IPS DF 4.7 (cell line): ENCODE results near the gene PPM1K.
"Not testable (repeated sequence)": the region's sequence is repeated elsewhere in the genome, so short reads cannot be mapped to it uniquely, and the experiment has no call there.

Experiments
- DNase-seq: peaks from one replicate; pipeline ENCODE4 v3.0.0-alpha.2; 2013; ENCODE audit warnings: low spot score; ENCODE audit errors: extremely low read depth

The PPM1K gene

GRCh38 chr4:88284439-88285234 is at the start of gene PPM1K:
Gene PPM1K (minus strand): TSS chr4:88284561. CDS start chr4:88278583, 5,978 bp downstream.
- DNase-seq = peak; percentile 78

GRCh38 chr4:88333741-88334405 is 49.5 kb upstream of the PPM1K start:
- no peak for DNase-seq

GRCh38 chr4:88327665-88328064 is 43.3 kb upstream of the PPM1K start:
- DNase-seq = no peak

GRCh38 chr4:88320780-88321373 is 36.5 kb upstream of the PPM1K start:
- no peak for DNase-seq

GRCh38 chr4:88320224-88320779 is 35.9 kb upstream of the PPM1K start:
- no peak for DNase-seq

- no peak for DNase-seq
These were observed 34.5 kb upstream of the PPM1K start for GRCh38 chr4:88318751-88319350.

- DNase-seq = no peak
These were observed 31.2 kb upstream of the PPM1K start for GRCh38 chr4:88315460-88316017.

- not testable (repeated sequence) for DNase-seq
These were observed 28.8 kb upstream of the PPM1K start for GRCh38 chr4:88313088-88313624.

- no peak for DNase-seq
These were observed 24.2 kb upstream of the PPM1K start for GRCh38 chr4:88308587-88308986.

- DNase-seq = no peak
These were observed 13.5 kb upstream of the PPM1K start for GRCh38 chr4:88297725-88298454.

GRCh38 chr4:88297212-88297516 is 12.8 kb upstream of the PPM1K start:
- DNase-seq = no peak

- no peak for DNase-seq
These were observed 12.3 kb upstream of the PPM1K start for GRCh38 chr4:88296413-88297211.

- DNase-seq = no peak
These were observed 11.3 kb upstream of the PPM1K start for GRCh38 chr4:88295656-88296055.

- no peak for DNase-seq
These were observed 6.6 kb upstream of the PPM1K start for GRCh38 chr4:88291003-88291402.

GRCh38 chr4:88286897-88287296 is 2.5 kb upstream of the PPM1K start:
- no peak for DNase-seq

- no peak for DNase-seq
These were observed 883 bp upstream of the PPM1K start for GRCh38 chr4:88285235-88285653.

GRCh38 chr4:88283661-88284438 is 511 bp downstream of the PPM1K start:
- no peak for DNase-seq

- DNase-seq = no peak
These were observed 4.0 kb downstream of the PPM1K start for GRCh38 chr4:88280228-88280795.
